NCI-H2171 treated with DMSO at 0.1 percent for 48 hours (cell line): ENCODE results near the gene MEGF8.
"Not testable (repeated sequence)": the region's sequence is repeated elsewhere in the genome, so short reads cannot be mapped to it uniquely, and the experiment has no call there.

Experiments
- DNase-seq: peaks from one replicate; lab custom pipeline; 2025; lab: John Stamatoyannopoulos, UW

The MEGF8 gene

GRCh38 chr19:42331333-42331732 lies 5.9 kb downstream of the MEGF8 start:
- DNase-seq: not testable (repeated sequence)

- DNase-seq: no peak
These were observed 6.6 kb downstream of the MEGF8 start for GRCh38 chr19:42332059-42332458.

- DNase-seq: no peak
These were observed 7.6 kb downstream of the MEGF8 start for GRCh38 chr19:42333018-42333417.

- DNase-seq: no peak
These were observed 8.7 kb downstream of the MEGF8 start for GRCh38 chr19:42333975-42334696.

- DNase-seq: no peak
These were observed 9.4 kb downstream of the MEGF8 start for GRCh38 chr19:42334697-42335373.

GRCh38 chr19:42335374-42335936 lies 10.0 kb downstream of the MEGF8 start:
- no peak for DNase-seq

GRCh38 chr19:42335971-42336370 lies 10.5 kb downstream of the MEGF8 start:
- no peak for DNase-seq

- not testable (repeated sequence) for DNase-seq
These were observed 13.9 kb downstream of the MEGF8 start for GRCh38 chr19:42339126-42339860.

- not testable (repeated sequence) for DNase-seq
These were observed 14.5 kb downstream of the MEGF8 start for GRCh38 chr19:42339922-42340321.

GRCh38 chr19:42343344-42344110 lies 18.1 kb downstream of the MEGF8 start:
- no peak for DNase-seq

GRCh38 chr19:42344336-42344893 lies 19.0 kb downstream of the MEGF8 start:
- no peak for DNase-seq

GRCh38 chr19:42345191-42345812 lies 19.9 kb downstream of the MEGF8 start:
- no peak for DNase-seq

GRCh38 chr19:42348211-42348610 lies 22.8 kb downstream of the MEGF8 start:
- DNase-seq: no peak

GRCh38 chr19:42349378-42350107 lies 24.1 kb downstream of the MEGF8 start:
- DNase-seq: no peak

GRCh38 chr19:42350417-42350816 lies 25.0 kb downstream of the MEGF8 start:
- no peak for DNase-seq

- DNase-seq: no peak
These were observed 25.8 kb downstream of the MEGF8 start for GRCh38 chr19:42351079-42351735.

- DNase-seq: peak; percentile 50
These were observed 27.1 kb downstream of the MEGF8 start for GRCh38 chr19:42352301-42353259.

GRCh38 chr19:42353341-42354015 lies 28.0 kb downstream of the MEGF8 start:
- no peak for DNase-seq
